Lower lobe of right lung (tissue), 2 donors: ENCODE data around the gene BUD31. TPM values are rescaled to one million over a fixed set of nuclear protein-coding genes. Genes with fewer than 3 reads are reported as not detected.

Source experiments
- ATAC-seq, 2 donors: fragments of 200-7000 bp; cut with Tn5 transposase; one replicate each; pipeline ENCODE4 v1.9.1; 2020 to 2022; ENCODE audit warnings: mild to moderate bottlenecking in 2 of 2, moderate library complexity in 2 of 2
- DNase-seq: peaks from one replicate; pipeline ENCODE4 v3.0.0-alpha.2; 2020
- H3K27ac ChIP-seq: fragments of 200-600 bp; one replicate; pipeline ENCODE4 v1.8.0; 2022
- H3K27me3 ChIP-seq: fragments of 200-600 bp; one replicate; pipeline ENCODE4 v1.8.0; 2022; ENCODE audit warnings: low read depth
- H3K36me3 ChIP-seq: fragments of 200-600 bp; one replicate; pipeline ENCODE4 v1.8.0; 2022; ENCODE audit warnings: mild to moderate bottlenecking
- H3K4me1 ChIP-seq: fragments of 200-600 bp; one replicate; pipeline ENCODE4 v1.8.0; 2022
- H3K4me3 ChIP-seq: fragments of 200-600 bp; one replicate; pipeline ENCODE4 v1.8.0; 2022; ENCODE audit warnings: mild to moderate bottlenecking
- H3K9me3 ChIP-seq: fragments of 200-600 bp; one replicate; pipeline ENCODE4 v1.8.0; 2022
- intact Hi-C: fragments of 100-400 bp; cut with DNase I; formaldehyde crosslinking; loops from one replicate; pipeline ENCODE4 v1.11.0; 2022
- total RNA-seq: library from RNA; stranded (reverse); fragmentation: NEBNext Ultra II Directional; extraction: Animal tissue kit (Norgen Biotek cat#: 25700); gene quantifications from one replicate; pipeline ENCODE4 v1.2.1, GENCODE V29; 2021
- TF ChIP-seq, protein P1 (sequence below): fragments of 200-600 bp; IDR thresholded peaks from one replicate; pipeline ENCODE4 v1.8.0; 2022; ENCODE audit warnings: antibody characterized with exemption, mild to moderate bottlenecking
- donor health status: DM: no; HTN: yes; CAD: no; lungs with severe emphysema.

BUD31 gene
- total RNA-seq, 1 donor from 2014 or later, result 64.2 TPM

DNA sequence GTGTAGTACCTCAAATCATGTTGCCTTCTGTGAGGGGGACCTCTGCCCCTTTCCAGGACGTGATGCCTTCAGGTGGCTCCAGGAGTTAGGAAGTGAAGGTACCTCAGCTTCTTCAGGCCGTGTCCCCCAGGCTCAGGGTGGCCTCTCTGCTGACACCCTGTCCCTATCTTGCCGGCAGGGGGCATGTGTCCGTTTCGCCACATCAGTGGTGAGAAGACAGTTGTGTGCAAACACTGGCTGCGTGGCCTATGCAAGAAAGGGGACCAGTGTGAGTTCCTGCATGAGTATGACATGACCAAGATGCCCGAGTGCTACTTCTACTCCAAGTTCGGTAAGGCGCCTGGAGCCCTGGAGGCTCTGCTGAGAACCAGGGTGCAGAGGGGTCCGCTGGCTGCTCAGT, 39.2 kb downstream of the BUD31 start:
- H3K27ac ChIP-seq, result no peak overlapping the region
- intact Hi-C loops, result no loop called here
- H3K9me3 ChIP-seq, result no peaks in the 10 kb centered on the region
- TF ChIP-seq, protein P1, sequence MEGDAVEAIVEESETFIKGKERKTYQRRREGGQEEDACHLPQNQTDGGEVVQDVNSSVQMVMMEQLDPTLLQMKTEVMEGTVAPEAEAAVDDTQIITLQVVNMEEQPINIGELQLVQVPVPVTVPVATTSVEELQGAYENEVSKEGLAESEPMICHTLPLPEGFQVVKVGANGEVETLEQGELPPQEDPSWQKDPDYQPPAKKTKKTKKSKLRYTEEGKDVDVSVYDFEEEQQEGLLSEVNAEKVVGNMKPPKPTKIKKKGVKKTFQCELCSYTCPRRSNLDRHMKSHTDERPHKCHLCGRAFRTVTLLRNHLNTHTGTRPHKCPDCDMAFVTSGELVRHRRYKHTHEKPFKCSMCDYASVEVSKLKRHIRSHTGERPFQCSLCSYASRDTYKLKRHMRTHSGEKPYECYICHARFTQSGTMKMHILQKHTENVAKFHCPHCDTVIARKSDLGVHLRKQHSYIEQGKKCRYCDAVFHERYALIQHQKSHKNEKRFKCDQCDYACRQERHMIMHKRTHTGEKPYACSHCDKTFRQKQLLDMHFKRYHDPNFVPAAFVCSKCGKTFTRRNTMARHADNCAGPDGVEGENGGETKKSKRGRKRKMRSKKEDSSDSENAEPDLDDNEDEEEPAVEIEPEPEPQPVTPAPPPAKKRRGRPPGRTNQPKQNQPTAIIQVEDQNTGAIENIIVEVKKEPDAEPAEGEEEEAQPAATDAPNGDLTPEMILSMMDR, result no peak
- H3K27me3 ChIP-seq, result no peaks in the 10 kb centered on the region
- ATAC-seq (no peak), DNase-seq (no peak)
- peaks cover 86% of the 10 kb centered on the region for H3K36me3 ChIP-seq
- no peak overlapping the region for H3K4me3 ChIP-seq
- no peaks in the 10 kb centered on the region for H3K4me1 ChIP-seq

DNA sequence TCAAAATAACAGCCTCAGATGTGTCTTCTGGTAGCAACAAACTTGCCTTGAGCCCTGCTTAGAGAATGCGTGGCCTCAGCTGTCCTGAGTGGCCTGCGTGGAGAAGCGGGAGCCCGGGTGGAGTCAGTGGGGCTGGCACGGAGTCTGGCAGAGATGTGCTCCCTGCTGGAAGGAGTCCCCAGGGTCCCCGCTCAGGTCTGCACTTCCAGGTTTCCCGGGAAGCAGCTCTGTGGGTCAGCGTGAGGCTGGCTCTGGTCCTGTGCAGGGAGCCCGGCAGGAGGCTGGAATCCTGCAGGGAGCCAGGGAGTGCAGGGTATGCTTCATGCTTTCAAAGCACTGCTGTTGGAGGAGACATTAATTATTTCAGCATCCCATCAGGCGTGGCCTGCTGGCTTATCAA, 40.1 kb downstream of the BUD31 start:
- no peak for ATAC-seq
- H3K36me3 ChIP-seq, result peaks cover 94% of the 10 kb centered on the region

DNA sequence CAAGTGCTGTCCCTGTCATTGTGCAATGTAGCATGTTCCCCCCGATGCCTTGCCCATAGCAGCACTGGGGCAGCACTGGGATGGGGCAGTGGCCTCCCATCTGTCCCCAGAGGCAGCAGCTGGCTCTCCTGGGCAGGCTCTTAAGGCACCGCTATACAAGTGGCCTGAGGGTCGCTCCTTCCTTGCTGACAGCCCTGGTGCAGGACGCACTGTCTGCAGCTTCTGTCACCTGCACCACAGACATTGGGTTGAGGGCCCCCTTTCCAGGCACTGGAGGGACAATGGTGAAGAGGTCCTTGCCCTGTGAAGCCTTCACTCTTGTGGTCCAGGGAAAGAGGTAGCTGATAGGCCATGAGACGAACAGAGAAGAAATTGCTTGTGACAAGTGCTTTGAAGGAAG, 40.6 kb downstream of the BUD31 start:
- no peak for DNase-seq
- no peak for ATAC-seq

More for the DNA sequence above, 40.1 kb downstream of the BUD31 start:
- TF ChIP-seq, protein P1, result no peak
- intact Hi-C loops, result no loop called here
- H3K9me3 ChIP-seq, result no peaks in the 10 kb centered on the region
- no peak for DNase-seq
- H3K27ac ChIP-seq, result no peak overlapping the region
- no peaks in the 10 kb centered on the region for H3K4me1 ChIP-seq
- H3K4me3 ChIP-seq, result no peak overlapping the region
- H3K27me3 ChIP-seq, result no peaks in the 10 kb centered on the region

DNA sequence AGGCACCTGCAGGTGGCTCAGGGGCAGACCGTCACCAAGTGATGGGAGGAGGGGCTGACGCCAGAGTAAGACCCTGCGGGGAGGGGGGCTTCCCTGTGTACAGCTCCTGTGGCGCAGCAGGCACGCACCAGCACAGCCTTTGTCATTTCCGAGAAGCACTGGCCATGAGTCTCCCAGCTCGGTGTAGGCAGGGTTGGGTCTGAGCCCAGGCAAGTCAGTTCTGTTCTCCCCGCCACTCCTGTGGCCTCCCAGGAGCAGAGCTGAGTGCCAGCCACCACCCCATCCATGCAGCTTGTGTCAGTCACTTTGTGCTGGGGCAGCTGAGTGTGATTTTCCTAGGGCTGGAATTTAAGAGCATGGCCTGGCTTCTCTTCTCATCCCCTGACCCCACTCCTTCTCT, 43.2 kb downstream of the BUD31 start:
- TF ChIP-seq, protein P1, result no peak
- no peaks in the 10 kb centered on the region for H3K9me3 ChIP-seq
- no peak overlapping the region for H3K4me3 ChIP-seq
- H3K27me3 ChIP-seq, result no peaks in the 10 kb centered on the region
- peaks cover 100% of the 10 kb centered on the region for H3K36me3 ChIP-seq
- intact Hi-C loops, result no loop called here
- DNase-seq (no peak), ATAC-seq (no peak)
- H3K4me1 ChIP-seq, result no peaks in the 10 kb centered on the region
- no peak overlapping the region for H3K27ac ChIP-seq

More for the DNA sequence above, 40.6 kb downstream of the BUD31 start:
- Histone ChIP-seq H3K9me3 (no peaks in the 10 kb centered on the region), H3K27me3 (no peaks in the 10 kb centered on the region), H3K36me3 (peaks cover 99% of the 10 kb centered on the region), H3K4me3 (no peak overlapping the region), H3K4me1 (no peaks in the 10 kb centered on the region), H3K27ac (no peak overlapping the region)
- TF ChIP-seq, protein P1, result no peak
- intact Hi-C loops, result no loop called here

DNA sequence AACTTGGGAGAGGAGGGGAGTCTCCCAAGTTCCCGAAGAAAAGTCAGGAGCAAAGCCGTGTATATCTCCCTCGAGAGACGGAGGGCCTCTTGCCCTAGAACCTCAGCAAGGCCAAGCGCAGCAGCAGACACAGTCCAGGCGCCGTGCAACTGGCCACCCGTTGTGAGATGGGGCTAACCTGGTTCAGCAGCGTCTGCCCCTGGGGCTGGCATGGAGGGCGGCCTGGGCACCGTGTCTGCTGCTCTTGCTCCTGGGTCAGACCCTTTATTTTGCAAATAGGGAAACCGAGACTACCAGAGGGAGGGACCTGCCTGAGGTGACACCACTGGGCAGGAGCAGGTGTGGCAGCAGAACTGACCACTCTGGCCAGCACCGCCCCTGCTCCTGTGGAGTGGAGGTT, 43.8 kb downstream of the BUD31 start:
- DNase-seq (no peak), ATAC-seq (no peak)
- Histone ChIP-seq H3K4me1 (no peaks in the 10 kb centered on the region), H3K27ac (no peak overlapping the region), H3K36me3 (peaks cover 100% of the 10 kb centered on the region), H3K27me3 (no peaks in the 10 kb centered on the region), H3K4me3 (no peak overlapping the region), H3K9me3 (no peaks in the 10 kb centered on the region)
- intact Hi-C loops, result no loop called here
- TF ChIP-seq, protein P1, result no peak

DNA sequence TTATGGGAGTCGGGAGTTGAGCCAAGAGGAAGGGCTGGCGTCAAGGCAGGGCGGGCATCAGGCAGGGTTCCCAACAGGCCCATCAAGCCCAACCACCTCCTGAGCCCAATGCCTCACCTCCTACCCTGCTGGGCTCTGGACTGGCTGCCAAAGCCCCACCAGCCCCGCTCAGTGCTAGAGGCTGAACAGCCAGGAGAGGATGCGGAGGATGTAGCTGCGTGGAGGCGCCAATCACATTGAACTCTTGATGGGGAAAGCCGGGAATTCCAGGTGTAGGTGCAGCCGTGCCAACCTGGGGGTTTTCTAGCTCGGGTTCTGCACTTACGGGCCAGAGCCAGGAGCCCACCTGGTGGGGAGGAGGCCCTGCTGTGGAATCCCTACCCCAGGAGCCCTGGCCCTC, 44.3 kb downstream of the BUD31 start:
- DNase-seq (no peak), ATAC-seq (no peak)
- Histone ChIP-seq H3K27me3 (no peaks in the 10 kb centered on the region), H3K4me3 (no peak overlapping the region), H3K27ac (no peak overlapping the region), H3K4me1 (no peaks in the 10 kb centered on the region), H3K9me3 (no peaks in the 10 kb centered on the region), H3K36me3 (peaks cover 100% of the 10 kb centered on the region)
- TF ChIP-seq, protein P1, result no peak
- intact Hi-C loops, result no loop called here
